Aorta (tissue), 5 donors: ENCODE results near the gene ZNF791. TPM values are rescaled to one million over a fixed set of nuclear protein-coding genes. Genes with fewer than 3 reads are reported as not detected.

Experiments
- ATAC-seq: fragments of 200-7000 bp; cut with Tn5 transposase; one replicate; pipeline ENCODE4 v1.9.1; 2022; ENCODE audit warnings: moderate library complexity; ENCODE audit not compliant: low FRiP score
- DNase-seq, 2 donors: peaks; one replicate each; pipeline ENCODE4 v3.0.0-alpha.2; 2020
- H3K27ac ChIP-seq, 2 donors: one replicate each; pipeline ENCODE4 v1.5.1; 2013; ENCODE audit warnings: low read length in 2 of 2, mild to moderate bottlenecking in 2 of 2, moderate library complexity in 2 of 2, control low read depth in 1 of 2, inconsistent platforms in 1 of 2, low read depth in 1 of 2
- H3K27me3 ChIP-seq, 2 donors: one replicate each; pipeline ENCODE4 v1.6.1; 2013; ENCODE audit warnings: control low read depth in 1 of 2, low read length in 1 of 2, mild to moderate bottlenecking in 1 of 2, moderate library complexity in 1 of 2; ENCODE audit not compliant: insufficient read depth in 2 of 2, control insufficient read depth in 1 of 2
- H3K36me3 ChIP-seq, 2 donors: one replicate each; pipeline ENCODE4 v1.6.1; 2013; ENCODE audit warnings: control low read depth in 1 of 2, low read length in 1 of 2, mild to moderate bottlenecking in 1 of 2; ENCODE audit not compliant: insufficient read depth in 2 of 2, control insufficient read depth in 1 of 2
- H3K4me1 ChIP-seq, 2 donors: one replicate each; pipeline ENCODE4 v1.6.1; 2013; ENCODE audit warnings: low read length in 2 of 2, control low read depth in 1 of 2, mild to moderate bottlenecking in 1 of 2, moderate library complexity in 1 of 2; ENCODE audit not compliant: insufficient read depth in 2 of 2, control insufficient read depth in 1 of 2
- H3K4me3 ChIP-seq, 2 donors: one replicate each; pipeline ENCODE4 v1.5.1; 2013; ENCODE audit warnings: low read length in 2 of 2, control low read depth in 1 of 2, mild to moderate bottlenecking in 1 of 2
- H3K9me3 ChIP-seq: one replicate; pipeline ENCODE4 v1.6.1; 2013; ENCODE audit warnings: mild to moderate bottlenecking, low read length; ENCODE audit not compliant: control insufficient read depth
- WGBS, 2 donors: extraction: QIAGEN DNeasy Blood & Tissue Kit; methylation state at CpG; one replicate each; pipeline ENCODE4 v1.1.7; 2013; 5-methylcytosine and 5-hydroxymethylcytosine counted together
- intact Hi-C, 2 donors: fragments of 100-400 bp; cut with DNase I; formaldehyde crosslinking; loops; one replicate each; pipeline versions ENCODE4 v1.14.2 to v1.15.0; 2022
- polyA plus RNA-seq, 2 donors: library from polyadenylated mRNA; stranded (reverse); fragments of 200-250 nt; gene quantifications; one replicate each; pipeline ENCODE4 v1.2.3, GENCODE V29; 2013
- total RNA-seq, 2 donors: library from RNA; stranded (reverse); fragmentation: NEBNext Ultra II Directional; extraction: Animal tissue kit (Norgen Biotek cat#: 25700); gene quantifications; one replicate each; pipeline ENCODE4 v1.2.1, GENCODE V29; 2021
- donor health status: healthy with polysubstance abuse.
- donor health status: Bipolar disorder and iron deficiency.
- donor health status: DM: no; HTN: no; CAD: no.
- donor health status: DM: no; HTN: no; CAD: no.
- donor health status: DM: yes; HTN: yes; CAD: no.

Gene ZNF791
- total and polyA plus RNA-seq, 4 donors, result 2.9 to 35.4 (median 23.6) TPM

DNA sequence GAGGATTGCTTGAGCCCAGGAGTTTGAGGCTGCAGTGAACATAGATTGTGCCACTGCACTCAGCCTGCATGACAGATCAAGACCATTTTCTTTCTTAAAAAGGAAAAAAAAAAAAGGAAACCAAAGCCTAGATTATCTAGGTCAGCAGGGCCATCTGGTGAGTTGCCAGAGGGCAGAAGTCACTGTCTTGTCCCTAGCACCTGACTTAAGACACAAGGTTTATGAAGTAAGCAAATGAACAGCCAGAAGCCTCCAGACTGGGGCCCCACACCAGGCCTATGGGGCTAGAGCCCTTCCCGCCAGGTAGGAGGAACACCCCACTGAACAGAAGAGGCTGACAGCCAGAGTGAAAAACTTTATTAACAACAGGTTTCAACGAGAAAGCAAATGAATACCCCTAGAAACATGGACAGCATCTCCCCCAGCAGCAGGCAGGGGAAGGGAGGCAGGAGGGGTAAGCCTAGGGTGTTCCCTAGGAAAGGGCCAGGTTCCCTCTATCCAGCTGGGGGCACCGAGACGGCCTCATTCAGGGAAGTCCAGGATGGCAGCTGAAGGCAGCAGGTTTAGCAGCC lies 57.1 kb downstream of the ZNF791 start:
- ATAC-seq, result no peak
- no peak for DNase-seq
- intact Hi-C loops, result loop anchor here in 1 of 2 donors (2.0 to 5.0 kb wide), 2 partner anchors 103 to 116 kb away; partner anchors contain the start of gene ZNF564
- H3K9me3 ChIP-seq, result no peaks in the 10 kb centered on the region
- H3K4me3 ChIP-seq, result no peak overlapping the region
- H3K27ac ChIP-seq, result no peak overlapping the region
- 77 to 82% methylated on average over 4 of the region's 4 CpGs for WGBS, 2 donors
- H3K36me3 ChIP-seq, result peaks cover 0 to 4% of the 10 kb centered on the region in 2 donors
- no peaks in the 10 kb centered on the region for H3K4me1 ChIP-seq
- no peaks in the 10 kb centered on the region for H3K27me3 ChIP-seq

DNA sequence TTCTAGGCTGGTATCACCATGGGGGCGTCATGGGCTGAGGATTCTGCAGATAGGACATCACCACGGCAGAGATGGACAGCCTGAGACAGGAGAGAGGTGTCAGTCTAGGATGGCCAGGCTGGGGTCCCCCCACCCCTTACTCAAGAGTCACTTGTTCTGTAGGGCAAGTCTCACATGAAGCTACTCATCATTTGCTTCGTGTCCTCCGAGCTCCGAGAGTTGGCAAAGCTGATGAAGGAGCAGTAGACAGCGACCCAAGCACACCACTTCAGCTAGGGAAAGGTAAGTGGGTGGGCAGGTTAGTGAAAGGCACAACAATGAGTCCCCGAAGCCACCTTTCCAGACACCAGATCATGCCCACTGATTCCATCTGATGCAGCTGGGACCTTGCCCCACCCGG lies 57.6 kb downstream of the ZNF791 start:
- no peak for DNase-seq
- Histone ChIP-seq H3K27ac (no peak overlapping the region), H3K27me3 (no peaks in the 10 kb centered on the region), H3K9me3 (no peaks in the 10 kb centered on the region), H3K4me3 (peak overlapping the region; percentile 39 to 48), H3K36me3 (peaks cover 0 to 1% of the 10 kb centered on the region in 2 donors), H3K4me1 (no peaks in the 10 kb centered on the region)
- intact Hi-C loops, result loop anchor here in 1 of 2 donors (5.0 kb wide), 1 partner anchor 116 kb away; the partner anchor contains the start of gene ZNF564
- no peak for ATAC-seq
- WGBS, 2 donors, result 71 to 74% methylated on average over 8 of the region's 8 CpGs

DNA sequence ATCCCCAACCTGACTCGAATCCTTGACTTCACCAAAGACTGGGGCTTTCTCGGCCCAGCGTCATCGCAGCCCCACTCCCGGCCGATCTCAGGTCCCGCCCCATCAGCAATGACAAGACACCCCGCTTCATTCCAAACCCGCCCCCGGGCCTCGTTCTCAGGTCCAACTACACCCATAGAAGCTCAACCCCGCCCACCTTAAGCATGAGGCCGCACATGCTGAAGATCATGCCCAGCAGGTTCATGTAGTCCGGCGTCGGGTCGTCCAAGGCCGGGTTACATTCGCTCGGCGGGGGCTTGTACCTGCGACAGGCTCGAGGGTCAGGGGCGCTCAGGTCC lies 58.2 kb downstream of the ZNF791 start:
- DNase-seq, result peak in 1 of 2 donors; percentile 73
- intact Hi-C loops, result loop anchor here in 1 of 2 donors (5.0 kb wide), 1 partner anchor 117 kb away; the partner anchor contains the start of gene ZNF564
- peak; percentile 17 for ATAC-seq
- Histone ChIP-seq H3K27ac (peak overlapping the region in 1 of 2 donors; percentile 87), H3K36me3 (no peaks in the 10 kb centered on the region), H3K4me3 (peak overlapping the region; percentile 39 to 48), H3K4me1 (no peaks in the 10 kb centered on the region), H3K9me3 (no peaks in the 10 kb centered on the region), H3K27me3 (no peaks in the 10 kb centered on the region)
- 0% methylated on average over 24 of the region's 24 CpGs for WGBS, 2 donors

DNA sequence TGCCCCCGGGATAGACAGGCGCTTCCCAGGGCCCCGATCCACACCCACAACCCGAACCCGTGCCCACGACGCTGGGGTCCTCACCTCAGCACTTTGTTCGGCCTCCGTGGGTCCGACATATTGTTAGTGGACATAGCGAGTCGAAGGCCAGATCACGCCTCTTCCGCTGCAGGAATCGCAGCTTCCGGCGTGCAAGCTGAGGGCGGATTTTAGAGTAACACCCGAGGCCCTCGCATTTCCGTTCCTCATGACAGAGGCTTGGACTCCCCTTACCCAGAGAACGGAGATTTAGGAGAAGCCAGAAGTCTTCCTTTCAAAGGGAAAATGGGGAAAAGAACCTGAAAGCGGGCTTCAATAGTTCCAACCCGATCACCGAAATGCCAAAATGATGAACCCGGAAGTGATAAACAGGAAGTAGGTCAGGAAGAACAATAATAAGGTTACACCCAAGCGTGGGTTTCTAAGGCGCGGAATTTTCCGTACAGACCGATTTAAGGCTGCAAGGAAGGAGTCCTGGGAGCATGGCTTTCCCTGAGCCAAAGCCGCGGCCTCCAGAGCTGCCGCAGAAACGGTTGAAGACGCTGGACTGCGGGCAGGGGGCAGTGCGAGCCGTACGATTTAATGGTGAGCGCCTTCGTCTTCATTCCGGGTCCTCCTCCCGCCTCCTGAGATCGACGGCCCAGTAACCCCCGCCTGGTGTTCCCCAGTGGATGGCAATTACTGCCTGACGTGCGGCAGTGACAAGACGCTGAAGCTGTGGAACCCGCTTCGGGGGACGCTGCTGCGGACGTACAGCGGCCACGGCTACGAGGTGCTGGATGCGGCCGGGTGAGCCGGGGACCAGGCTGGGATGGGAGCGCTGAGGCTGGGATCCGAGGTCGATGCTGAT lies 58.8 kb downstream of the ZNF791 start:
- Histone ChIP-seq H3K27me3 (no peaks in the 10 kb centered on the region), H3K9me3 (no peaks in the 10 kb centered on the region), H3K27ac (peak overlapping the region; percentile 70 to 87), H3K4me3 (peak overlapping the region; percentile 39 to 48), H3K4me1 (no peaks in the 10 kb centered on the region), H3K36me3 (no peaks in the 10 kb centered on the region)
- DNase-seq (peak; percentile 84 to 91), ATAC-seq (peak; percentile 85)
- 0 to 1% methylated on average over 64 of the region's 64 CpGs for WGBS, 2 donors
- intact Hi-C loops, result loop anchor here (5.0 to 10.0 kb wide), 2 partner anchors 117 to 175 kb away; partner anchors contain the start of gene ZNF564 (in 1 of the 2)

DNA sequence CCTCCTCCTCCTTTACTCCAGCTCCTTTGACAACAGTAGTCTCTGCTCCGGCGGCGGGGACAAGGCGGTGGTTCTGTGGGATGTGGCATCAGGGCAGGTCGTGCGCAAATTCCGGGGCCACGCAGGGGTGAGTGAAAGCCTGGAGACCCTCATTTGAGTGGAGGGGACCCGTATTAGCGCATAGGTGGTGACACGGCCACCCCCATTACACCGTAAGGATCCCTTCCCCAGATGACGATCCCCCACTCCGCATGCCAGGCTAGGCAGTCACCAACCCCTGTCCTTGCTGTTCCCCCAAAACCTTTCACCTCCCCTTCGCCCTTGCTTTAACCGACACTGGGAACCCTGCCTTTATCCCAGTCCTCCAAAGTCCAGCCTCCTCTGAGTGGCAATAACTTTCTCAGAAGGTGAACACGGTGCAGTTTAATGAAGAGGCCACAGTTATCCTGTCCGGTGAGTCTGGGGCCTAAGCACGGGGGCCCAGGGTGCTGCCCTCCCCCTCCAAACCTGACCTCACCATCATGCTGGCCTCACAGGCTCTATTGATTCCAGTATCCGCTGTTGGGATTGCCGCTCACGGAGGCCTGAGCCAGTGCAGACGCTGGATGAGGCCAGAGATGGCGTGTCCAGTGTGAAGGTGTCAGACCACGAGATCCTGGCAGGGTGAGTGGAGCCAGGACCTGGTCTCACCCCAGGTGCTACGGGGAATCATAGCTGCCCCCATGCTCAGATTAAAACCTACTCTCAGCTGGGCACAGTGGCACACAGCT lies 59.6 kb downstream of the ZNF791 start:
- 39 to 40% methylated on average over 26 of the region's 26 CpGs for WGBS, 2 donors
- no peak for ATAC-seq
- intact Hi-C loops, result loop anchor here (10.0 kb wide), 1 partner anchor 174 kb away; no protein-coding TSS in a partner anchor
- H3K27me3 ChIP-seq, result no peaks in the 10 kb centered on the region
- no peaks in the 10 kb centered on the region for H3K4me1 ChIP-seq
- H3K27ac ChIP-seq, result peak overlapping the region in 1 of 2 donors; percentile 87
- peak overlapping the region; percentile 32 to 39 for H3K4me3 ChIP-seq
- H3K9me3 ChIP-seq, result no peaks in the 10 kb centered on the region
- DNase-seq, result no peak
- H3K36me3 ChIP-seq, result no peaks in the 10 kb centered on the region

DNA sequence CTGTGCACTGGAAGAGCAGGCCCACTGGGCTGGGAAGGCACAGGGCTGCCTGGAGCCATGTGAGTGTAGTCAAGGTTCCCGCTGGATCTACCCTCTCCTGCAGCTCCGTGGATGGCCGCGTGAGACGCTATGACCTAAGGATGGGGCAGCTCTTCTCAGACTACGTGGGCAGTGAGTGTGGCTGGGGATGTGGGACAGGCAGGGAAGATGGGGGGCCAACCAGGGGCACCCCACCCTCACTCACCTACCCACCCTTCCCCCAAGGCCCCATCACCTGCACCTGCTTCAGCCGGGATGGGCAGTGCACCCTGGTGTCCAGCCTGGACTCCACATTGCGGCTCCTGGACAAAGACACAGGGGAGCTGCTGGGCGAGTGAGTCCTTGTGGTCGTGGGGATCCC lies 62.0 kb downstream of the ZNF791 start:
- no peak for ATAC-seq
- intact Hi-C loops, result loop anchor here (10.0 kb wide), 1 partner anchor 172 kb away; no protein-coding TSS in a partner anchor
- no peak overlapping the region for H3K27ac ChIP-seq
- H3K9me3 ChIP-seq, result no peaks in the 10 kb centered on the region
- no peaks in the 10 kb centered on the region for H3K36me3 ChIP-seq
- WGBS, 2 donors, result 86% methylated on average over 10 of the region's 10 CpGs
- H3K4me3 ChIP-seq, result no peak overlapping the region
- no peaks in the 10 kb centered on the region for H3K4me1 ChIP-seq
- no peaks in the 10 kb centered on the region for H3K27me3 ChIP-seq
- no peak for DNase-seq

DNA sequence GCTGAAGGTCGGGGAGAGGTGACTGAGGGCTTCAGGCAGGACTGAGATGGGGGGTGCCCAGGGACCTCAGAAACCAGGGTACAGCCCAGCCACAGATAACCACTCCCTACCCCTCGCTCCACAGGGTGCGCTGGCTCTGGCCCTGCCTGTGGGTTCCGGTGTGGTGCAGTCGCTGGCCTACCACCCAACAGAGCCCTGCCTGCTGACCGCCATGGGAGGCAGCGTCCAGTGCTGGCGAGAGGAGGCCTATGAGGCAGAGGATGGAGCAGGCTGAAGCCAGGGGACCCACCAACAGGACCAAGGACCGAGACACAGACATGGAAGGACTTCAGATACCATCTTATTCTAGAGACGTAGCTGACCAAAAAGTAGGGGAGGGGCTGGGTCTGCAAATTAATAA lies 64.7 kb downstream of the ZNF791 start:
- no peak overlapping the region for H3K4me3 ChIP-seq
- ATAC-seq, result no peak
- intact Hi-C loops, result loop anchor here (5.0 to 10.0 kb wide), 2 partner anchors 113 to 169 kb away; no protein-coding TSS in a partner anchor
- 87 to 91% methylated on average over 10 of the region's 10 CpGs for WGBS, 2 donors
- no peak overlapping the region for H3K27ac ChIP-seq
- H3K9me3 ChIP-seq, result no peaks in the 10 kb centered on the region
- no peaks in the 10 kb centered on the region for H3K27me3 ChIP-seq
- no peaks in the 10 kb centered on the region for H3K36me3 ChIP-seq
- DNase-seq, result no peak
- H3K4me1 ChIP-seq, result no peaks in the 10 kb centered on the region

DNA sequence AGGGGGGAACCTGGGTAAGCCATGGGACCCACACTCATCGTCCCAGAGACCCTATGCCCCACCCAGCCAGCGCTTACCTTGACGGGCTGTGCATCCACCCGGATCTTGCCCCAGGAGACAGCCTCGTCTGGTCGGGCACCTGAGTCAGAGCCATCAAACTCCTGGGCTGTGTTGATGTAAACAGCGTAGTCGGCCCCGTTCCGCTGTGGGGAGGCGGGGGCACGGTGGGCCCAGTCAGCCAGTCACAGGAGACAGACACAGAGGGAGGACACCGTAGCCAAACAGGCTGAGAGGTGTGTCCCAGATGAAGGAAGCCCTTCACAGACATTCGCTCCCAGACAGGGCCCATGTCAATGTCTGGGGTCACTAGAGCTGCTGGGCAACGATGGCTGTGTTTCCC lies 65.2 kb downstream of the ZNF791 start:
- no peak overlapping the region for H3K4me3 ChIP-seq
- DNase-seq, result no peak
- H3K4me1 ChIP-seq, result no peaks in the 10 kb centered on the region
- H3K27ac ChIP-seq, result no peak overlapping the region
- no peaks in the 10 kb centered on the region for H3K9me3 ChIP-seq
- 85 to 90% methylated on average over 15 of the region's 15 CpGs for WGBS, 2 donors
- intact Hi-C loops, result loop anchor here (5.0 to 10.0 kb wide), 2 partner anchors 114 to 169 kb away; no protein-coding TSS in a partner anchor
- no peaks in the 10 kb centered on the region for H3K27me3 ChIP-seq
- H3K36me3 ChIP-seq, result no peaks in the 10 kb centered on the region
- ATAC-seq, result no peak
